GM19328 (cell line): Measurements from ENCODE around the gene TGFA.

ENCODE experiments used
- ATAC-seq: cut with Tn5 transposase; IDR thresholded peaks from one replicate; pipeline ENCODE4 v1.9.1; 2021; ENCODE audit warnings: mild to moderate bottlenecking, moderate library complexity; ENCODE audit not compliant: unreplicated experiment

The TGFA gene

GRCh38 chr2:70425682-70426301 is 127.8 kb downstream of the TGFA start:
- ATAC-seq: no peak

GRCh38 chr2:70420740-70421139 is 132.9 kb downstream of the TGFA start:
- ATAC-seq: no peak

DNA sequence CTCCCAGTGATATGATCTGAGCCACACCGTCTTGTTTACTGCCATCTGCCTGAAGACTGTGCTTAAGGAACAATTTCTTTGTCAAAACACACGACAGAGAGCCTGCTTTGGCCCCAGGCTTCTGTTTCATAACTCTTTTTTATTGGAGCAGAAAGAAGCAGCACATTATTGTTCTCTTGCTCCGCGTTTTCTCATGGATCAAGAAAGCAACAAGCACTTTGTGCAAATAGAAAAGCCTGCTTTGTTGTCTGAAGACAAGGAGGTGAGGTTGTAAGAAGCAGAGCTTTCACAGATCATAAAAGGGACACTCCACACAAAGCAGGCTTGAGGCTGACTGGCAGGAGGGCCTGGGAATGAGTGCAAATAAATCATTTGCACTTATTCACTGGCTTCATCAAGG is 133.5 kb downstream of the TGFA start:
- no peak for ATAC-seq

- ATAC-seq: no peak
Measured at GRCh38 chr2:70418514-70418913, 135.1 kb downstream of the TGFA start.

- no peak for ATAC-seq
Measured at GRCh38 chr2:70417011-70417410, 136.6 kb downstream of the TGFA start.

DNA sequence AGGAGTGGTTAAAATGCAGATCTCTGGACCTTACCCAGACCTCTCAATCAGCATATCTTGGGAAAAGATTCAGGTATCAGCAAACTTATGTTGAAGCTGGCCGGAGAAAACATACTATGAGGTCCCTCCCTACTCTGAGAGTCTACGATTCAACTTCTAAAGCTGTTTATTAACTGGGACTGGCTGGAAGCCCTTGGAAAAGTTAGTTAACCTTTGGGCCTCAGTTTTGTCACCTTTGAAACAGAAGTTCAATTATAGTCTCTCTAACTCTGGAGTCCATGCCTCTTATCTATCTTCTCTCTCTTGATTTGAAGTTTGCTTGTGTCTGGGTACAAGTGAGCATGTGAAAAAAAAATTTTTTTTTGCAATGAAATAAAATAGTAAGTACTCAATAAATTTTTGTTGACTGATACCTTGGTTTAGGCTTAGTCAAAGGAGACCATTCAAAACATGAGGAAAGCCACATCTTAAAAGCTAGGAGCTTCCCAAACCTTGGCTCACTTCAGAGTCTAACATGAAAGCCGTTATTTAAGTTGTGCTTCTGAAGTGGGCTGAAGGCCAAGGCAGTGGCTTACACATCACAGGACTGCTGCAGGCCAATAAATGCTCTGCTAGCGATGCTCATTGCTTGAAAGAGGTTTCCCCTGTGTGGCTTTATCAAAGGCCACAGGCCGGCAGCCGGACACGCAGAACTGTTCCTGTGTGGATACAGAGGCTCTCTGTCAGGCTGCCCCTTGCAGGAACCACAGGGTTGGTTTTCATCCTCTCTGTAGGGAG is 141.1 kb downstream of the TGFA start:
- no peak for ATAC-seq

DNA sequence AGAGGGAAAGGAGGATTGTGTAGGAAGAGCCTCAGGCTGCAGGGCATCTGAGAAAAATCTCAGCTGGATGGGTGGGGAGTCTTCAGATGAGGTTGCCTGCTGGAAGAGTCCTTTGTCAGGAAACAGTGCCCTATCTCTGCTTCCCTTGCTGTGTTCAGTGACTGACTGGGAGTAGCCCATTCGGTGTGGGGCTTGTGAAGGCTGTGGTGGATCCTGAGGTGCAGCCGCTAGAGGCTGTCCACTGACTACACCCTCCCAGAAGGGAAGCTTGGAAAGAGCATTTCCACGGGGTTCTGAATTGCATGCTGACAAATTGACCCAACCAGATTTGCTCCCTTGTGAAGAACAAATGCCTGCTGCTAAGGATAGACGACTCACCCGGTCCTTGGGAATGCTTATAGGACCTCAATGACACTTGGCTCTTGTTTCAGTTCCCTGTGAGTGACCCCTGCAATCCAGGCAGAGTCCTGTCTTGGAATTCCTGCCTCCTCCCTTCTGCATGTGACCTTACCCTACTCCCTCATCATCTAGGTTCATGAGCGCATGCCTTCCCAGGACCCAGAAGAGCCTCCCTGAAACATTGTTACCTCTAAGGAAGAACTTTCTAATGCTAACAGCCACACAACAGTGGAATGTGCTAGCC is 142.0 kb downstream of the TGFA start:
- no peak for ATAC-seq

DNA sequence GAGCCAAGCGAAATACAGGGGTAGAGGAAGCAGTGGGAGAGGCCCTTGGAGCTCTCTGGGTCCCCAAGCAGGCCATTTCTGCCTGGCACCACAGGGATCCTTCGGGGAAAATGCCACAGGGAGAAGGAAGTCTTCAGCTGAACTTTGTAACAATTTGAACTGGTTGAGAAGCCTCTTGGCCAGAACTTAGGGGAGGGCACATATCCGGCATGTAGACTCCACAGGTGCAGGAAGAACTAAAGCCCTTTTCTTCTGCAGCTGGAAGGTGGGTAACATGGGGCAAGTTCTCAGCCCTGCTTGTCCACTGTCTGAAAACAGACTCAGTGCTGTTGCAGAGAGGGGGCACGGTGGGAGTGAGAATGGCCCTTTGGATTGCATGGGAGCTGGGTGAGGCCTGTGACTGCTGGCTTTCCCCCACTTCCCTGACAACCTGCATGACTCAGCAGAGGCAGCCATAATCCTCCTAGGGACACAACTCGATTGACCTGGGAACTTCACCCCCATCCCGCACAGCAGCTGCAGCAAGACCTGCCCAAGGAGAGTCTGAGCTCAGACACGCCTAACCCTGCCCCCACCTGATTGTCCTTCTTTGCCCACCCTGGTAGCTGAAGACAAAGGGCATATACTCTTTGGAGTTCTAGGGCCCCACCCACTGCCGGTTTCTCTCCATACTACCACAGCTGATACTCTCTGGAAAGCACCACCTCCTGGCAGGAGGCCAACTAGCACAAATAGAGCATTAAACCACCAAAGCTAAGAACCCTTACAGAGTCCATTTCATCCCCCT is 150.2 kb downstream of the TGFA start:
- ATAC-seq: no peak

GRCh38 chr2:70400539-70400938 is 153.1 kb downstream of the TGFA start:
- no peak for ATAC-seq

DNA sequence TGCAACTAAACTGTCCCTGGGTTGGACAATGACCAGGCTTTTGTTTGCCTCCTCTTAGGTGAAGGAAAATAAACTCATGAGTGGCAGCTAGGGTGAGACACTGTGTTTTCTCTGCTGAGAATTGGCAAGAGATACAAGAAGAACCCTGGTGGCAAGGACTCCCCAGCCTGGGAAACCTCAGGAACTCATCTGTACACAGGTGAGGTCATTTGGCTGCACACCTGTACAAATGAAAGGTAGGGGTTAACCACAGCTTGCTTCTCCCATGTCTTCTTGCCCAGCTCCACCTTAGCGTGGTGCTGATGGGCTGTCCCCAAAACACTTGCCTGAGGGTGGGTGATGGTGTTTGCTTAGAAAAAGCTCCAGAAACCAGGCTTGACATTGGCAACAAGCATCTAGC is 154.6 kb downstream of the TGFA start:
- no peak for ATAC-seq
